ENCODE results near the gene NELFA.
"Not testable (repeated sequence)": the region's sequence is repeated elsewhere in the genome, so short reads cannot be mapped to it uniquely, and the experiment has no call there.

The NELFA gene

DNA sequence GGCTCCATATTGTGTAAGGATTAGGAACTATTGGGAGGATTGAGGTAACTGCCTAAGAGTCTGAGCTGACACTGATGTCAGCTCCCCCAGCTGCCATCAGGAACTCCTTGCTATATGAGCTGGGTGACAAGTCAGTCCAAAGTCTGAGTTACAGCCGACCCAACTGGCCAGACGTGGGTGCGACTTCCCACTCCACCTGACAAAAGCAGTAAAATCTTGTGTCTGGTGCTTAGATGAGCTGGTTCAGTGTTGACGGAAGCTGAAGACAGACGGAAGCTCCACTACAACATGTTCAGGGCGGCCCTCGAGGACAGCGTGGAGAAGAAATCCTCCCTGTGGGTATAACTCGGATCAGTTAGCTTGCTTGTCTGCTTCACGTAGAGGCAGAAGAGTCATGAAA, 27.6 kb upstream of the NELFA start:
- no peak for TF ChIP-seq CTCF (IDR thresholded peaks at IDR 0.05; ENCODE audit: borderline replicate concordance, insufficient read depth, low read depth, low read length)
- no peak overlapping the region for H3K4me3 ChIP-seq (ENCODE audit: low read depth, low read length)

GRCh38 chr4:2031161-2031560, 22.4 kb upstream of the NELFA start:
- H3K4me3 ChIP-seq (ENCODE audit: low read depth, low read length) = not testable (repeated sequence)

GRCh38 chr4:2027120-2027519, 18.3 kb upstream of the NELFA start:
- H3K4me3 ChIP-seq (ENCODE audit: low read depth, low read length) = not testable (repeated sequence)

DNA sequence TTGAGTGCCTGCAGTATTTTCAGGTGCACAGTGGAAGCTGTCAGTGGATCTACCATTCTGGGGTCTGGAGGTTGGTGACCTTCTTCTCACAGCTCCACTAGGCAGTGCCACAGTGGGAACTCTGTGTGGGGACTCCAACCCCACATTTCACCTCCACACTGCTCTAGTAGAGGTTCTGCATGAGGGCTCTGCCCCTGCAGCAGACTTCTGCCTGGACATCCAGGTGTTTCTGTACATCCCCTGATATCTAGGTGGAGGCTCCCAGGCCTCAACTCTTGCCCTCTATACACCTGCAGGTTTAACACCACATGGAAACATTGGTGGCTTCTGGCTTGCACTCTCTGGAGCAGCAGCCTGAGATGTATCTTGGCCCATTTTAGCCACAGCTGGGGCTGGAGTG, 17.0 kb upstream of the NELFA start:
- no peak for TF ChIP-seq CTCF (IDR thresholded peaks at IDR 0.05; ENCODE audit: borderline replicate concordance, insufficient read depth, low read depth, low read length)
- no peak overlapping the region for H3K4me3 ChIP-seq (ENCODE audit: low read depth, low read length)

- no peak for TF ChIP-seq CTCF (IDR thresholded peaks at IDR 0.05; ENCODE audit: borderline replicate concordance, insufficient read depth, low read depth, low read length)
- H3K4me3 ChIP-seq (ENCODE audit: low read depth, low read length) = no peak overlapping the region
These were observed 15.9 kb upstream of the NELFA start for GRCh38 chr4:2024683-2025082.

GRCh38 chr4:2021358-2022018, 12.7 kb upstream of the NELFA start:
- not testable (repeated sequence) for H3K4me3 ChIP-seq (ENCODE audit: low read depth, low read length)

DNA sequence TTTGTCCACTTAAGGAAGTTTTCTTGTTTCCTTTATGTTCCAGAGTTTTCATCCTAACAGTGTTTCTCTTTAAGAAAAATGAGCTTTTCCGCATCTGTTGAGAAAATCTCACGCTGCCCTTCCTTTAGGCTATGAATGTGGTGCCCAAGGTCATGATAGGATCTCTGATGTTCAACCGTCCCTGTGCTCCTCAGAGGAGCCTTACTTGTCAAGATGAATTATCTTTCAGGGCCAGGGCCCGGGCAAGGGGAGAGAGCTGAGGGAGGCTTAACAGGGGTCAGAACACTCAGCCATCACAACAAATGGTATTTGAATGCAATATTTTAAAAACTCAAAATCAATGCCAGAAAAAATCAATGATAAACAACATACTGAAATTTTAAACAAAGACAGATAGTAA, 6.2 kb upstream of the NELFA start:
- no peak for TF ChIP-seq CTCF (IDR thresholded peaks at IDR 0.05; ENCODE audit: borderline replicate concordance, insufficient read depth, low read depth, low read length)

DNA sequence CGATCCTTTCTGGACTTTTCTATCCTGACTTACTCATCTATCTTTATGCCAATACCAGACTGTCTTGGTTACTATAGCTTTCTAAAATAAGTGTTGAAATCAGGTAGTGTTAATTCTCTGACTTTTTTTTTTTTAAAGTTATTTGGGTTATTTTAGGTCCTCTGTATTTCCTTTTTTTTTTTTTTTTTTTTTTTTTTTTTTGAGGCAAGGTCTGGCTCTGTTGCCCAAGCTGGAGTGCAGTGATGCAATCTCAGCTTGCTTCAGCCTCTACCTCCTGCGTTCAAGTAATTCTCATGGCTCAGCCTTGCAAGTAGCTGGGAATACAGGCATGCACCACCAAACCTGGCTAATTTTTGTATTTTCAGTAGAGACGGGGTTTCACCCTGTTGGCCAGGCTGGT, 2.8 kb upstream of the NELFA start:
- H3K4me3 ChIP-seq (ENCODE audit: low read depth, low read length) = no peak overlapping the region
- TF ChIP-seq CTCF (IDR thresholded peaks at IDR 0.05; ENCODE audit: borderline replicate concordance, insufficient read depth, low read depth, low read length) = no peak

More for the DNA sequence above, 6.2 kb upstream of the NELFA start:
- no peak overlapping the region for H3K4me3 ChIP-seq (ENCODE audit: low read depth, low read length)

GRCh38 chr4:2009651-2010233, 968 bp upstream of the NELFA start:
- no peak for TF ChIP-seq CTCF (IDR thresholded peaks at IDR 0.05; ENCODE audit: borderline replicate concordance, insufficient read depth, low read depth, low read length)

More at GRCh38 chr4:2009651-2010233, 968 bp upstream of the NELFA start:
- H3K4me3 ChIP-seq (ENCODE audit: low read depth, low read length) = peak overlapping the region; percentile 89

All from GM12875 (cell line).